OCI-LY7 (cell line): ENCODE measurements around the gene ACTN1. TPM values are rescaled to one million over a fixed set of nuclear protein-coding genes. Genes with fewer than 3 reads are reported as not detected.

Experiments used
- BruUV-seq: library from RNA; stranded (reverse); fragments of 400-500 nt; replicated peaks from 2 replicates; lab custom pipeline; 2021; lab: Mats Ljungman, UMichigan
- CTCF ChIA-PET: fragments of 300-600 bp; sonication (Branson Sonifier 250); formaldehyde crosslinking; loops from one replicate; lab custom pipeline; 2022; ENCODE audit warnings: antibody characterized with exemption; ENCODE audit not compliant: unreplicated experiment; lab: Charles Lee
- POLR2A ChIA-PET: fragments of 300-600 bp; sonication (Branson Sonifier 250); formaldehyde crosslinking; loops from one replicate; lab custom pipeline; 2022; ENCODE audit warnings: antibody characterized with exemption; lab: Charles Lee
- DNase-seq: peaks from one replicate; pipeline ENCODE4 v3.0.0-alpha.2; 2015; ENCODE audit warnings: low spot score
- H2AFZ ChIP-seq: fragments of 200-600 bp; sonication (generic), shearing (Covaris generic); 2 replicates; pipeline ENCODE4 v1.6.1; 2014; ENCODE audit warnings: mild to moderate bottlenecking, antibody characterized with exemption, low read length, moderate library complexity
- H3K27ac ChIP-seq: fragments of 200-600 bp; sonication (generic); 2 replicates; pipeline ENCODE4 v1.5.1; 2014; ENCODE audit warnings: mixed run types, low read depth, mild to moderate bottlenecking, moderate library complexity, low read length, inconsistent platforms; ENCODE audit not compliant: poor library complexity, severe bottlenecking
- H3K36me3 ChIP-seq: fragments of 200-600 bp; sonication (generic); 2 replicates; pipeline ENCODE4 v1.6.1; 2014; ENCODE audit warnings: mild to moderate bottlenecking, antibody characterized with exemption, low read length, moderate library complexity, mixed read lengths; ENCODE audit not compliant: insufficient read depth
- H3K4me1 ChIP-seq: fragments of 200-600 bp; sonication (generic); 2 replicates; pipeline ENCODE4 v1.5.1; 2014; ENCODE audit warnings: mild to moderate bottlenecking, low read length; ENCODE audit not compliant: insufficient read depth, poor library complexity, severe bottlenecking
- H3K4me2 ChIP-seq: fragments of 200-600 bp; sonication (generic); 2 replicates; pipeline ENCODE4 v1.6.1; 2014; ENCODE audit warnings: mild to moderate bottlenecking, low read length
- H3K4me3 ChIP-seq: fragments of 200-600 bp; sonication (generic); 2 replicates; pipeline ENCODE4 v1.5.1; 2014; ENCODE audit warnings: mild to moderate bottlenecking, low read depth, low read length; ENCODE audit not compliant: poor library complexity, severe bottlenecking
- H3K79me2 ChIP-seq: fragments of 200-600 bp; sonication (generic); 2 replicates; pipeline ENCODE4 v1.6.1; 2016; ENCODE audit warnings: low read depth, mild to moderate bottlenecking, low read length, moderate library complexity, mixed read lengths; ENCODE audit not compliant: insufficient read depth
- H3K9me2 ChIP-seq: fragments of 200-600 bp; sonication (generic); 2 replicates; pipeline ENCODE4 v1.6.1; 2016; ENCODE audit warnings: mild to moderate bottlenecking, low read length, mixed read lengths; ENCODE audit not compliant: insufficient read depth
- H3K9me3 ChIP-seq: fragments of 200-600 bp; sonication (generic); 2 replicates; pipeline ENCODE4 v1.6.1; 2014; ENCODE audit warnings: mild to moderate bottlenecking, mixed run types, low read length, mixed read lengths
- H4K20me1 ChIP-seq: fragments of 200-600 bp; sonication (generic); 2 replicates; pipeline ENCODE4 v1.6.1; 2014; ENCODE audit warnings: mild to moderate bottlenecking, antibody characterized with exemption, low read length, moderate library complexity, mixed read lengths; ENCODE audit not compliant: insufficient read depth
- EZH2phosphoT487 ChIP-seq: fragments of 200-600 bp; sonication (generic); IDR thresholded peaks from 2 replicates; pipeline ENCODE4 v1.6.1; 2018; ENCODE audit warnings: low read depth, borderline replicate concordance, mild to moderate bottlenecking, mixed run types, antibody characterized with exemption, low read length, moderate library complexity, mixed read lengths
- intact Hi-C: fragments of 100-400 bp; cut with micrococcal nuclease; formaldehyde crosslinking; loops from one replicate; pipeline ENCODE4 v1.10.0; 2022; ENCODE audit not compliant: unreplicated experiment
- total RNA-seq, 2 experiments: library from RNA; depleted of rRNA in 1 of 2; stranded (reverse); fragments of >200 nt in 1 of 2; shearing (Covaris generic) in 1 of 2; gene quantifications; 2 replicates each; pipeline ENCODE4 v1.2.3, GENCODE V29; 2014 to 2022
- TF ChIP-seq, protein P1 (sequence below): fragments of 200-600 bp; sonication (generic); conservative IDR thresholded peaks from 2 replicates; pipeline ENCODE4 v1.5.1; 2014; ENCODE audit warnings: mild to moderate bottlenecking, antibody characterized with exemption, low read length, moderate library complexity, mixed read lengths

Gene ACTN1
- total RNA-seq, 2 experiments from 2014 or later = 0.51 to 1.8 TPM

DNA sequence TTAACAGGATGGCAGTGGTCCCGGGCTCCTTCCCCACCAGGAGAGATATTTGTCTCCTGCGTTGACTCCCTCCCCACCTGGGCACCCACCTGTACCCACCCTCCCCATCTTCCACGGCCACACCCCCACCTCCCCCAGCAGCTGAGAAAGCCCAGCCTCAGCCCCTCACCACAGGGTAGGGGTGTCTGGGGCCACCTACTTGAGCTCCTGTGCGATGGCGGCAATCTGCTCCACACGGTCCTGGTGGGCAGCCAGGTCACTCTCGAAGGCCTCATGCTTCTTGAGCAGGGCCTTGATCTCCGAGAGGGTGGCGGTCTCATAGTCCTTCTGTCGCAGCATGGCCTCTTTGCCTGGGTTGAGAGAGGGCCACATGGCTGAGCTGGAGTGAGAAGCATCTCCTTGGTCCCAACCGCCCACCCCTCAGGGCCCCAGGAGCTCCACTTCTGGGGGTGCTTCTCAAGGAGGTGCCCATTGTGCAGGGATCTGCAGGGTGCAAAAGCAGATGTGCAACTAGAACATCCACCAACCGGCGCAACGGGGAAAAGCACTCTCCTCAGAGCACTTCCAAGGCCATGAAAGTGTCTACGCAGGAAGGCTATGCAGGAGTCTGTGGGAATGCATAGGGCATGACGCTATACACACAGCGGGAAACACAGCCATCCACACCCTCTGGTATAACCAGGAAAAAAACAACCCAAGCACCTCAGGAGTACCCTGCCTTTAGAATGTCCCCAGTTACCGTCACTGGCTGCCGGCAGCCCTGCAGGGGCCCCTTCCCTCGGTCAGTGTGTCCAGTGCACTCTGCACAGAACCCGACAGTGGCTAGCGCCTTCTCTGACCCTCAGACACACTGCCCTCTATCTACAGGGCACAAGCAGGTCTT, 93.6 kb downstream of the ACTN1 start:
- no peak for DNase-seq
- BruUV-seq = no TSS peak
- no peaks in the 10 kb centered on the region for H4K20me1 ChIP-seq
- intact Hi-C loops = no loop called here
- ChIA-PET CTCF (no interaction called here), POLR2A (interaction anchor here (0.6 kb wide), 1 partner anchor 10 kb away, joined by 3 read pairs; no protein-coding TSS in a partner anchor)
- H3K4me1 ChIP-seq = peaks cover 5% of the 10 kb centered on the region
- H3K4me2 ChIP-seq = no peak overlapping the region
- no peak overlapping the region for H2AFZ ChIP-seq
- H3K27ac ChIP-seq = no peak overlapping the region
- no peak for TF ChIP-seq EZH2phosphoT487
- TF ChIP-seq, protein P1, sequence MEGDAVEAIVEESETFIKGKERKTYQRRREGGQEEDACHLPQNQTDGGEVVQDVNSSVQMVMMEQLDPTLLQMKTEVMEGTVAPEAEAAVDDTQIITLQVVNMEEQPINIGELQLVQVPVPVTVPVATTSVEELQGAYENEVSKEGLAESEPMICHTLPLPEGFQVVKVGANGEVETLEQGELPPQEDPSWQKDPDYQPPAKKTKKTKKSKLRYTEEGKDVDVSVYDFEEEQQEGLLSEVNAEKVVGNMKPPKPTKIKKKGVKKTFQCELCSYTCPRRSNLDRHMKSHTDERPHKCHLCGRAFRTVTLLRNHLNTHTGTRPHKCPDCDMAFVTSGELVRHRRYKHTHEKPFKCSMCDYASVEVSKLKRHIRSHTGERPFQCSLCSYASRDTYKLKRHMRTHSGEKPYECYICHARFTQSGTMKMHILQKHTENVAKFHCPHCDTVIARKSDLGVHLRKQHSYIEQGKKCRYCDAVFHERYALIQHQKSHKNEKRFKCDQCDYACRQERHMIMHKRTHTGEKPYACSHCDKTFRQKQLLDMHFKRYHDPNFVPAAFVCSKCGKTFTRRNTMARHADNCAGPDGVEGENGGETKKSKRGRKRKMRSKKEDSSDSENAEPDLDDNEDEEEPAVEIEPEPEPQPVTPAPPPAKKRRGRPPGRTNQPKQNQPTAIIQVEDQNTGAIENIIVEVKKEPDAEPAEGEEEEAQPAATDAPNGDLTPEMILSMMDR = no peak
- no peaks in the 10 kb centered on the region for H3K79me2 ChIP-seq
- no peaks in the 10 kb centered on the region for H3K36me3 ChIP-seq
- no peaks in the 10 kb centered on the region for H3K9me2 ChIP-seq
- no peaks in the 10 kb centered on the region for H3K9me3 ChIP-seq
- H3K4me3 ChIP-seq = no peak overlapping the region

DNA sequence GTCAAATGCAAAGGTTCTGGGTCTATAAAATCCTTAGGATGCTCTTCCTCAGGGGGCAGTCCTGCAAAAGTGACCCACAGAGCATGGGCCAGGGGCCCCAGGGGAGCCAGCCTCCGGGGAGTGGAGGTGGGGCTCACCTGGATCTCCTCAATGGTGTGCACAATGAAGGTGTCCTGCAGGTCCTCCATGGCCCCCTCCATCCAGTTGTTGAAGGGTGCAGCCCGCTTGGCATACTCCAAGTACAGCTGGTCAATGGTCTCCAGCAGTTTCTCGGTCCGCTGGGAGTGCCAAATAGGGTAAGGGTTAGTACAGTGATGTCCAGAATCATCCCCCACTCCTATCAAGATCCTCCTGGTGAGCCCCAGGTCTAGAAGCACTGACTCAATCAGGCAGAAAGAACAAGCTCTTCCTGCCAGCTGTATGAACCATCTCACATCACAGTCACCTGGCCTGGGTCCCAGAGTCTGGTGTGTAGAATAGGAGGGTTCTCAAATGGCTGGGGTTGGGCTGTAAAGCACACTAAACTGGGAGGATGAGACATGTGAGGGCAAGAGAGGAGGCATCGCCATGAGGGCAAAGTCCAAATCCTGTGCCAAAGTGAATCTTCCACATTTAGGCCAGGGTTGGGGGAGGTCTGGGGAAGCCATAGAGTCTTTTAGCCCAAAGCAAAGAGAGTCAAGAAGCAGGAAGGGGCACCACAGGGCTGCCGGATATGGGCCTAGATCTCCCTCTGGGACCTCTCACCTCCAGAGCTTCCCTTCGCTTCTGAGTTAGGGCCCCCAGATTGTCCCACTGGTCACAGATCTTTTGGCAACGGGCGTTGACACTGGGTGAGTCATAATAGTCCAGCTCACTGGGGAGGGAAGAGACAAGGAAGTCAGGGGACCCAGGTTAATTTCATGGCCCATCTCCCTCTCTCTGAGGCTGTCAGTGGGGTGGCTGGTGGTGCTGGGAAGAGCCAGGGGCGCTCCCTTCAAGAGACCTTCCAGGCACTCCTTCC, 94.8 kb downstream of the ACTN1 start:
- H3K9me3 ChIP-seq = no peaks in the 10 kb centered on the region
- H3K9me2 ChIP-seq = no peaks in the 10 kb centered on the region
- H3K36me3 ChIP-seq = no peaks in the 10 kb centered on the region
- peaks cover 5% of the 10 kb centered on the region for H3K4me1 ChIP-seq
- H2AFZ ChIP-seq = no peak overlapping the region
- no peaks in the 10 kb centered on the region for H3K79me2 ChIP-seq
- no TSS peak for BruUV-seq
- H3K4me2 ChIP-seq = no peak overlapping the region
- CTCF ChIA-PET = no interaction called here
- no peak overlapping the region for H3K27ac ChIP-seq
- no peak overlapping the region for H3K4me3 ChIP-seq
- no peaks in the 10 kb centered on the region for H4K20me1 ChIP-seq
- no peak for TF ChIP-seq EZH2phosphoT487
- TF ChIP-seq, protein P1 = no peak
- POLR2A ChIA-PET = interaction anchor here (0.6 kb wide), 2 partner anchors 11 to 108 kb away, joined by 3 read pairs; no protein-coding TSS in a partner anchor
- intact Hi-C loops = no loop called here
- DNase-seq = peak; percentile 22
